GM10266 (cell line): ENCODE measurements around the gene APCDD1L.
"Not testable (repeated sequence)": the region's sequence is repeated elsewhere in the genome, so short reads cannot be mapped to it uniquely, and the experiment has no call there.

ENCODE experiments used
- DNase-seq: peaks from one replicate; pipeline ENCODE4 v3.0.0; 2012; ENCODE audit errors: extremely low spot score
- CTCF ChIP-seq: IDR thresholded peaks from 2 replicates; pipeline ENCODE4 v1.5.1; 2012; ENCODE audit warnings: mild to moderate bottlenecking, low read depth; ENCODE audit not compliant: control insufficient read depth, insufficient read depth; ENCODE audit errors: missing control alignments

APCDD1L gene

DNA sequence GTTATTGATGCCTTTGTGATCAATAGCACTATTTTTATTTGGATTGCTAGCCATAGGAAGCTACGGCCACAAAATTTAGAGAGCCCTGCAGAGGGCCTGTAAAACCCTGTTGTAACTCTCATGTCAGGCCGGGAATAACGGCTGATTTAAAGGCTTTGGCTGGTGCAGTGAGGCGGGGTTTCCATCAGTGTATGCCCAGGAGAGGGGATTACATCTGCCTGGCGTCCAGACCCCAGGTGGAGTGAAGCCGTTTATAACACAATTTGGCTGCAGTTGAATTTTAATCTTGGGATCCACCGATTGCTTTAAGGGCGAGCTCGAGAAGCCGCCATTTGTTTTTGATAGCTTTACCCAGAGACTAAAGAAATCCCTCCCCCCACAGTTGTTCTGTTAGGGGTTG lies 29.1 kb upstream of the APCDD1L start:
- no peak for DNase-seq
- no peak for TF ChIP-seq CTCF

DNA sequence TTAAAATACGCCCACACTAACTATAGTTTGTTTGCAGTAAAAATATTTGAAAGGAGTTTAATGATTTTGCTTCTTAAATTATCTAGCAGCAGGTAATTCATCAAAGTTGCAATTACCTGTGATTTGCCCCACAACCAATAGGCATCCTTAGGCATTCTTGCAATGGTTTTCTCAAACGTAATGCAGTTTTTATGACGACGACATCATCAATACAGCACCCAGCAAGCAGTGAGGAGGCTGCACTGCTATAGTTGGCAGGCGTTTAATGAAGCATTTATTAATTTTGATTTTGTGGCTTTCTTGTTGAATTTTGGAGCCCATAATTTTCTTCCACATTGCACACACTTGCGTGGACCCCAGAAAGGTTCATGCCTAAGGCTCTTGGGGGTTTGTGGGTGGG lies 28.1 kb upstream of the APCDD1L start:
- no peak for TF ChIP-seq CTCF
- no peak for DNase-seq

DNA sequence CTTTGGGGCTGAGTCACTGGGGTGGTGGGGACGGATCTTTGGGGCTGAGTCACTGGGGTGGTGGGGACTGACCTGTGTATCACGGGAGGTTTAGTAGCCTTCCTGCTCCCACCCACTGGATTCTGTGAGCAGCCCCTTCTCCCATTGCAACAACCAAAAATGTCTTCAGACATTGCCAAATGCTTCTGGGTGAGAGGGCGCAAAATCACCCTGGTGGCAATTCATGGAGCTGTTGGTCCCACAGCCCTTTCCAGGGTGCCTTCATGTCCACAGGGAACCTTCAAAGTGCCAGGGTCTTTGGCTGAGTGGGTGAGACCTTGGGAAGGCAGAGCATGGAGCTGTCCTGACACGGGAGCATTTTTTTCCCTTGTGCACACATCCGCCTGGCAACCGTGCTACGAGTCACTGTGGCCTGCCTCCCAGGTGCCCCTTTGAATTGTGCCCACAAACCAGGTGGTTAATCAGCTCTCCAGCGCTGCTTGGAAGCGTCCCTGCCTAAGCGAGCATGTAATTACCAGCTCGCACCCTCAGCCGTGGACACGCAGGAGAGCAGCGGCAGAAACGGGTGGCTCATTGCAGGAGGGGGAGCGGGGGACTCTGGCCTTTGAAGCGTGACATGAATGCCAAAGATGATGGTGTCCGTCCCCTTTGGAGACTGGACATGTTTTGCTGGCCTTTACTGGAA lies 27.4 kb upstream of the APCDD1L start:
- no peak for TF ChIP-seq CTCF
- no peak for DNase-seq

DNA sequence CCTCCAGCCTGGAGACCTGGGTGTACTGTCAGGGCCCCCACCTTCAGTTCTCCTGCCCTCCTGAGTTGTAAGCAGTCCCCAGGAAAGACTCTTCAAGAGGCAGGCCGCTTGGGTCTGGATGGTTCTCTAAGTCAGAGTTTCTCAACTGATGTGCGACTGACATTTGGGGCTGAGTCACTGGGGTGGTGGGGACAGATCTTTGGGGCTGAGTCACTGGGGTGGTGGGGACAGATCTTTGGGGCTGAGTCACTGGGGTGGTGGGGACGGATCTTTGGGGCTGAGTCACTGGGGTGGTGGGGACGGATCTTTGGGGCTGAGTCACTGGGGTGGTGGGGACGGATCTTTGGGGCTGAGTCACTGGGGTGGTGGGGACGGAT lies 26.8 kb upstream of the APCDD1L start:
- DNase-seq, result not testable (repeated sequence)

- no peak for DNase-seq
- TF ChIP-seq CTCF, result no peak
These were observed 23.6 kb upstream of the APCDD1L start for GRCh38 chr20:58538752-58539151.

DNA sequence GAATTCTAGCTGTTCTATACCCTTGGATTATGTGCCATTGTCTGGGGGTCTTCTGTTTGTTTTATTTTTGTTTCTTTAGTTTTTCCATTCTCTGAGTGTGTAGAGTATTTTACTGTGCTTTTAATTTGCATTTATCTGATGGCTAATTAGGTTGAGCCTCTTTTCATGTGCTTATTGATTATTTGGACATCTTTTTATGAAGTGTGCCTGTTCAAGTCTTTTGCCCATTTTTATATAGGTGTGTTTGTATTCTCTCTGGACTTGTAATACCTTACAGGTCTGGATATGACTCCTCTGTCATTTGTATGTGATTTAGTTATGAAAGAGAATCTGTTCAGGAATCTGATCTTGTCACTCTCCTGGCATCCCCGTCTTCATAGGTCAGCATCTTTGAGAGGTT lies 22.6 kb upstream of the APCDD1L start:
- no peak for DNase-seq

DNA sequence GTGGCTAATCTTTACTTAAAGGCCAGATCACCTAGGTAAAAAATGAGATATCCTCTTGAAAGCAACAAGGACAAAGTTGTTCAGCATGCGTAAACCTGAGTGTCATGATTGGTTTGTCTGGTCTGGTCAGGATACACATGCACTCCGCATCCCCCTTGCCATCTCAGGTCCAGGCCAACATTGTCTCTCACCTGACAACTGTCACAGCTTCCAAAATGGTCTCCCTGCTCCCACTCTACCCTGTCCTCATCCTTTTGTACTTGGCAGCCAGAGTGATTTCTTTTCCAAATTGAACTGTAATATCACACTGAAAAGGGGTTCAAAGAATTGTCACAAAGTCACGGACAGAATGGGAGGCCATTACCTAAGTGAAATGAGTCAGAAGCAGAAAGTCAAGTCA lies 21.1 kb upstream of the APCDD1L start:
- no peak for TF ChIP-seq CTCF
- no peak for DNase-seq

More for the DNA sequence above, 22.6 kb upstream of the APCDD1L start:
- TF ChIP-seq CTCF, result no peak

DNA sequence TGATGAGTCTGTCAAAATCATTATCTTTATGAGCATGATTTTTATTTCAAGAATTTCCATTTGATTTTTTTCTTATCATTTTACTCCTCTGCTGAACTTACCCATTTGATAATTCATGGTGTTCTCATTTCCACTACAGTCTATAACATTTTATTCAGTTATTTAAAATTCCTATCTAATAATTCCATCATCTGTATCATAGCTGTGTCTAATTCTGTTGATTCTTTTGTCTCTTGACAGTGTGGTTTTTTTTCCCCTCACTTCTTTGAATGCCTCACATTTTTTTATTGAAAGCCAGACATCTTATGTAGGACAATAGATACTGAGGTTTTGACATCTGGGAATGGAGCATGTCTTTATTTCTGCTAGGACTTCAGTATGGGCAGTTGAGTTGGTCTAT lies 16.5 kb upstream of the APCDD1L start:
- no peak for DNase-seq
- TF ChIP-seq CTCF, result no peak
